ENCODE measurements around the gene ETFA. TPM values are rescaled to one million over a fixed set of nuclear protein-coding genes. Genes with fewer than 3 reads are reported as not detected.

Gene ETFA
- total RNA-seq, 2 donors from 2014 or later, result 37.0 to 68.2 TPM

DNA sequence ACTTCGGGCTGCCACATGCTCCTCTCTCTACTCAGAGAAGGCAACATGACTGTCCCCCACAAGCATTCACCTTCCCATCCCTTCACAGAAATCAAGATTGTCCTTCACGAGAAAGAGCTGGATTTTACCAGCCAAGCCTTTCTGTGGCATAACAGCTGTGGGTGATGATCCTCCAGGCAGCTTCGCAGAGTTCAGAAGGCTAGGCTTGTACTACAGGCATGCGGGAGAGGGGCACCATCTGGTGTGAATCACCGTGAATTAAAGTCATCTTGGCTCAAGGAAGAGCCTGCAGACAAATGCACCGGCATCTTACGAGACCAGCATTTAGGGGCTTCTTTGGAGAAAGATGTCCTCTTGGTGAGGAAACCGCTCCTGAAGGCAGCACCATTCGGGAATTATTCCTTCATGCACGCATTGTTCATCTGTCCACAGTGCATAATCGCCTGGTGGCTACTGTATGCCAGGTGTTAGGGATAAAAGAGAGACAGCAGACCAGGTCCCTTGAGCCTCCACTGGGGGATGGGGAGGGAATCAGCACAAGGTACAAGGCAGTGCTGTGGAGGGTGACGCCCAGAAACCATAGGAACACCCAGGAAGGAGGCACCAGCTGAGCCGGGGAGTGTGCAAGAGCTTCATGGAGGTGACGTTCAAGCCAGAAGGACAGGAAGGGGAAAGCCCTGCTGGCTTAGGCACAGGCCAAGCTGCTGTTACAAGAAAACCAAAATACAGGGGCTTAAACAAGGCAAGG is 142.9 kb downstream of the ETFA start:
- Mint-ChIP-seq H3K27ac (no peak overlapping the region), H3K27me3 (peaks cover 10% of the 10 kb centered on the region), H3K4me1 (peaks cover 2% of the 10 kb centered on the region), H3K36me3 (ENCODE audit: low read depth) (no peaks in the 10 kb centered on the region), H3K4me3 (no peak overlapping the region)
- DNase-seq (no peak), ATAC-seq (no peak)
- H3K9me3 ChIP-seq (ENCODE audit: control insufficient read depth, low read length, poor library complexity, severe bottlenecking), result no peaks in the 10 kb centered on the region

DNA sequence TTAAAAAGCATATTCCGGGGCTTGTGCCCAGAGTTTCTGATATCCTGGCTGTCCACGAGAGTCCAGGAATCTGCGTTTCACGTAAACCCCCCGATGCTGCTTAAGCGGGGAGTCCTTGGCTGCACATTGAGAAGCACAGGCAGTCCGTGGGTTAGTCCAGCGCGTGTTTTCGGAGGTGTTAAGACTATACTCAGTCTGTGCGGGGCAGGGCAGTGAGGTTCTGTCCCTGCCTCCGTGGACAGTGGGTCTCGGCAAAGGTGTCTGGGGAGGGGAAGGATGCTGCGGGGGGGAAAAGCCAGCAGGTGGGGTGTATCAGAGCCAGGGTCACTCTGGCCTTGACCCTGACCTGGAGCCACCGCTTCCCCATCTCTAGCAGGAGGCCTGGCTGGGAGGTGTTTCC is 145.3 kb downstream of the ETFA start:
- Mint-ChIP-seq H3K27me3 (peaks cover 6% of the 10 kb centered on the region), H3K36me3 (ENCODE audit: low read depth) (no peaks in the 10 kb centered on the region), H3K27ac (no peak overlapping the region), H3K4me1 (no peaks in the 10 kb centered on the region), H3K4me3 (no peak overlapping the region)
- H3K9me3 ChIP-seq (ENCODE audit: control insufficient read depth, low read length, poor library complexity, severe bottlenecking), result no peaks in the 10 kb centered on the region
- DNase-seq (no peak), ATAC-seq (no peak)

Other genes with a start within 250 kb of the ETFA start
- gene ISL2, start 25.3 kb upstream of the ETFA start, total RNA-seq, result not detected